Stimulated activated CD8-positive, alpha-beta memory T cell treated with anti-CD3 and anti-CD28 coated beads, Interleukin-12 subunit alpha, Interleukin-12 subunit beta, amount 100 ng/mL, for 24 hours (primary cell): ENCODE results near the gene ARAP2.

Source experiments
- DNase-seq: peaks from one replicate; pipeline ENCODE4 v3.0.0-alpha.2; 2020; ENCODE audit errors: extremely low read depth

Gene ARAP2

GRCh38 chr4:36220776-36221175 lies 23.5 kb downstream of the ARAP2 start:
- DNase-seq, result no peak

- no peak for DNase-seq
Measured at GRCh38 chr4:36218121-36218520, 26.2 kb downstream of the ARAP2 start.

GRCh38 chr4:36215627-36216026 lies 28.7 kb downstream of the ARAP2 start:
- DNase-seq, result no peak

GRCh38 chr4:36214735-36215485 lies 29.4 kb downstream of the ARAP2 start:
- DNase-seq, result no peak

GRCh38 chr4:36213977-36214376 lies 30.3 kb downstream of the ARAP2 start:
- DNase-seq, result no peak

- DNase-seq, result no peak
Measured at GRCh38 chr4:36211084-36211483, 33.2 kb downstream of the ARAP2 start.

GRCh38 chr4:36209941-36210649 lies 34.2 kb downstream of the ARAP2 start:
- no peak for DNase-seq

- no peak for DNase-seq
Measured at GRCh38 chr4:36208893-36209473, 35.3 kb downstream of the ARAP2 start.

GRCh38 chr4:36207831-36208520 lies 36.3 kb downstream of the ARAP2 start:
- no peak for DNase-seq

GRCh38 chr4:36207367-36207766 lies 36.9 kb downstream of the ARAP2 start:
- no peak for DNase-seq

- no peak for DNase-seq
Measured at GRCh38 chr4:36206603-36207311, 37.6 kb downstream of the ARAP2 start.

- DNase-seq, result no peak
Measured at GRCh38 chr4:36206012-36206411, 38.3 kb downstream of the ARAP2 start.

GRCh38 chr4:36198861-36199260 lies 45.5 kb downstream of the ARAP2 start:
- no peak for DNase-seq

GRCh38 chr4:36198068-36198808 lies 46.1 kb downstream of the ARAP2 start:
- no peak for DNase-seq

GRCh38 chr4:36197501-36197900 lies 46.8 kb downstream of the ARAP2 start:
- DNase-seq, result no peak

- DNase-seq, result no peak
Measured at GRCh38 chr4:36196145-36196913, 48.0 kb downstream of the ARAP2 start.

GRCh38 chr4:36192922-36193321 lies 51.4 kb downstream of the ARAP2 start:
- DNase-seq, result no peak

- DNase-seq, result no peak
Measured at GRCh38 chr4:36189511-36190226, 54.6 kb downstream of the ARAP2 start.

- DNase-seq, result no peak
Measured at GRCh38 chr4:36187723-36188333, 56.5 kb downstream of the ARAP2 start.
